Psoas muscle (tissue), 8 donors: Measurements from ENCODE around the gene SLITRK6. TPM values are rescaled to one million over a fixed set of nuclear protein-coding genes. Genes with fewer than 3 reads are reported as not detected.
"Not testable (repeated sequence)": the region's sequence is repeated elsewhere in the genome, so short reads cannot be mapped to it uniquely, and the experiment has no call there.

Experiments used
- ATAC-seq, 4 donors: fragments of 200-7000 bp; cut with Tn5 transposase; one replicate each; pipeline ENCODE4 v1.9.1; 2020; ENCODE audit warnings: moderate library complexity in 3 of 4, mild to moderate bottlenecking in 2 of 4
- DNase-seq, 2 donors: peaks; one replicate each; pipeline ENCODE4 v3.0.0-alpha.2; 2020
- H3K27ac ChIP-seq: fragments of 200-600 bp; one replicate; pipeline ENCODE4 v1.8.0; 2022
- H3K27me3 ChIP-seq, 3 donors: fragments of 200-600 bp in 1 of 3; one replicate each; pipeline versions ENCODE4 v1.6.1 to v1.8.0; 2013 to 2022; ENCODE audit warnings: low read length in 2 of 3, mild to moderate bottlenecking in 2 of 3, moderate library complexity in 1 of 3; ENCODE audit not compliant: insufficient read depth in 3 of 3
- H3K36me3 ChIP-seq, 2 donors: fragments of 200-600 bp in 1 of 2; one replicate each; pipeline versions ENCODE4 v1.6.1 to v1.8.0; 2013 to 2022; ENCODE audit warnings: low read depth in 1 of 2, mild to moderate bottlenecking in 1 of 2, moderate library complexity in 1 of 2; ENCODE audit not compliant: insufficient read depth in 1 of 2
- H3K4me1 ChIP-seq: fragments of 200-600 bp; one replicate; pipeline ENCODE4 v1.8.0; 2022
- H3K4me3 ChIP-seq: fragments of 200-600 bp; one replicate; pipeline ENCODE4 v1.8.0; 2022; ENCODE audit warnings: mild to moderate bottlenecking
- H3K9me3 ChIP-seq: fragments of 200-600 bp; one replicate; pipeline ENCODE4 v1.8.0; 2022
- CTCF ChIP-seq: fragments of 200-600 bp; IDR thresholded peaks from one replicate; pipeline ENCODE4 v1.8.0; 2022; ENCODE audit warnings: antibody characterized with exemption
- WGBS, 3 donors: extraction: QIAGEN DNeasy Blood & Tissue Kit; methylation state at CpG; one replicate each; pipeline versions ENCODE4 v1.1.6 to v1.1.7; 2013; 5-methylcytosine and 5-hydroxymethylcytosine counted together
- intact Hi-C, 2 donors: fragments of 100-400 bp; cut with DNase I; formaldehyde crosslinking; loops; one replicate each; pipeline versions ENCODE4 v1.11.0 to v1.14.2; 2022
- polyA plus RNA-seq, 3 donors: library from polyadenylated mRNA; stranded (reverse); fragments of 200-250 nt; gene quantifications; one replicate each; pipeline ENCODE4 v1.2.3, GENCODE V29; 2013
- total RNA-seq, 4 donors: library from RNA; stranded (reverse); fragmentation: NEBNext Ultra II Directional in 2 of 4; extraction: Animal tissue kit (Norgen Biotek cat#: 25700) in 2 of 4; gene quantifications; one replicate each; pipeline versions ENCODE4 v1.2.1 to v1.2.4, GENCODE V29; 2021 to 2023
- donor health status: healthy with polysubstance abuse.
- donor health status: DM: no; HTN: no; CAD: no; lungs with moderate emphysema.
- donor health status: Bipolar disorder and iron deficiency.
- donor health status: healthy.
- donor health status: DM: yes; HTN: yes; CAD: no.
- donor health status: DM: no; HTN: no; CAD: no.
- donor health status: DM: no; HTN: no; CAD: no.
- donor health status: DM: yes; HTN: yes; CAD: no.

SLITRK6 gene
- total and polyA plus RNA-seq, 7 donors = 0.03 to 0.41 TPM; not detected in 5

GRCh38 chr13:85772367-85772766 lies 26.9 kb downstream of the SLITRK6 start:
- H3K9me3 ChIP-seq = no peaks in the 10 kb centered on the region
- no peak overlapping the region for H3K4me3 ChIP-seq
- no peak for TF ChIP-seq CTCF
- no peak for ATAC-seq
- intact Hi-C loops = no loop called here
- H3K27me3 ChIP-seq = peaks cover 0 to 2% (median 0%) of the 10 kb centered on the region in 3 donors
- H3K27ac ChIP-seq = no peak overlapping the region
- H3K36me3 ChIP-seq = no peaks in the 10 kb centered on the region
- WGBS, 3 donors = 76 to 80% (median 78%) methylated on average over 3 of the region's 3 CpGs
- DNase-seq = no peak
- no peaks in the 10 kb centered on the region for H3K4me1 ChIP-seq

GRCh38 chr13:85771856-85772255 lies 27.4 kb downstream of the SLITRK6 start:
- no peaks in the 10 kb centered on the region for H3K9me3 ChIP-seq
- peaks cover 0 to 2% (median 0%) of the 10 kb centered on the region in 3 donors for H3K27me3 ChIP-seq
- no peak for TF ChIP-seq CTCF
- WGBS, 3 donors = 50 to 58% (median 57%) methylated on average over 1 of the region's 1 CpG
- no peak overlapping the region for H3K27ac ChIP-seq
- no peak overlapping the region for H3K4me3 ChIP-seq
- no peaks in the 10 kb centered on the region for H3K4me1 ChIP-seq
- no peaks in the 10 kb centered on the region for H3K36me3 ChIP-seq
- ATAC-seq = no peak
- intact Hi-C loops = no loop called here
- DNase-seq = no peak

- intact Hi-C loops = no loop called here
- Histone ChIP-seq H3K4me3 (no peak overlapping the region), H3K27me3 (peaks cover 0 to 2% (median 0%) of the 10 kb centered on the region in 3 donors), H3K4me1 (no peaks in the 10 kb centered on the region), H3K9me3 (no peaks in the 10 kb centered on the region), H3K36me3 (no peaks in the 10 kb centered on the region), H3K27ac (no peak overlapping the region)
- no peak for TF ChIP-seq CTCF
- ATAC-seq (no peak), DNase-seq (no peak)
Measured at GRCh38 chr13:85768946-85769345, 30.3 kb downstream of the SLITRK6 start.

- TF ChIP-seq CTCF = no peak
- WGBS, 3 donors = 79 to 86% (median 83%) methylated on average over 2 of the region's 2 CpGs
Measured at GRCh38 chr13:85755123-85755522, 44.1 kb downstream of the SLITRK6 start.

GRCh38 chr13:85743201-85743770 lies 55.9 kb downstream of the SLITRK6 start:
- intact Hi-C loops, H3K9me3 ChIP-seq, H3K36me3 ChIP-seq, H3K4me3 ChIP-seq, H3K4me1 ChIP-seq, ATAC-seq, H3K27ac ChIP-seq, DNase-seq, H3K27me3 ChIP-seq: not testable (repeated sequence)
- 48 to 79% (median 50%) methylated on average over 11 of the region's 11 CpGs for WGBS, 3 donors

More at GRCh38 chr13:85755123-85755522, 44.1 kb downstream of the SLITRK6 start:
- Histone ChIP-seq H3K27ac (no peak overlapping the region), H3K4me3 (no peak overlapping the region), H3K36me3 (no peaks in the 10 kb centered on the region), H3K4me1 (no peaks in the 10 kb centered on the region), H3K9me3 (no peaks in the 10 kb centered on the region), H3K27me3 (no peaks in the 10 kb centered on the region)
- no peak for DNase-seq
- intact Hi-C loops = no loop called here
- ATAC-seq = no peak
